ENCODE data around the gene ST7L. TPM values are rescaled to one million over a fixed set of nuclear protein-coding genes. Genes with fewer than 3 reads are reported as not detected.
A peak's percentile ranks its signal among the peaks of the same experiment; 100 is the strongest.

Gene ST7L
- total and polyA plus RNA-seq, 2 donors from 2014 or later, result 12.9 to 20.6 TPM

GRCh38 chr1:112504001-112504660 is 114.8 kb downstream of the ST7L start:
- Histone ChIP-seq H3K27ac (ENCODE audit: low read depth in 2 of 2, low read length in 2 of 2) (no peak overlapping the region), H3K27me3 (ENCODE audit: control insufficient read depth, insufficient read depth, low read length) (peaks cover 15% of the 10 kb centered on the region), H3K4me1 (ENCODE audit: control insufficient read depth in 2 of 3, insufficient read depth in 2 of 3, low read depth in 1 of 3, low read length in 3 of 3) (peaks cover 0 to 4% (median 0%) of the 10 kb centered on the region in 3 donors), H3K36me3 (ENCODE audit: control insufficient read depth in 2 of 3, insufficient read depth in 3 of 3, low read length in 3 of 3) (no peaks in the 10 kb centered on the region), H3K4me3 (ENCODE audit: low read length in 3 of 3) (no peak overlapping the region), H3K9me3 (ENCODE audit: control insufficient read depth in 2 of 3, insufficient read depth in 1 of 3, low read length in 3 of 3) (no peaks in the 10 kb centered on the region), H3K9ac (ENCODE audit: low read length in 3 of 3) (no peak overlapping the region)
- FAIRE-seq, result no peak
- TF ChIP-seq, protein P1, sequence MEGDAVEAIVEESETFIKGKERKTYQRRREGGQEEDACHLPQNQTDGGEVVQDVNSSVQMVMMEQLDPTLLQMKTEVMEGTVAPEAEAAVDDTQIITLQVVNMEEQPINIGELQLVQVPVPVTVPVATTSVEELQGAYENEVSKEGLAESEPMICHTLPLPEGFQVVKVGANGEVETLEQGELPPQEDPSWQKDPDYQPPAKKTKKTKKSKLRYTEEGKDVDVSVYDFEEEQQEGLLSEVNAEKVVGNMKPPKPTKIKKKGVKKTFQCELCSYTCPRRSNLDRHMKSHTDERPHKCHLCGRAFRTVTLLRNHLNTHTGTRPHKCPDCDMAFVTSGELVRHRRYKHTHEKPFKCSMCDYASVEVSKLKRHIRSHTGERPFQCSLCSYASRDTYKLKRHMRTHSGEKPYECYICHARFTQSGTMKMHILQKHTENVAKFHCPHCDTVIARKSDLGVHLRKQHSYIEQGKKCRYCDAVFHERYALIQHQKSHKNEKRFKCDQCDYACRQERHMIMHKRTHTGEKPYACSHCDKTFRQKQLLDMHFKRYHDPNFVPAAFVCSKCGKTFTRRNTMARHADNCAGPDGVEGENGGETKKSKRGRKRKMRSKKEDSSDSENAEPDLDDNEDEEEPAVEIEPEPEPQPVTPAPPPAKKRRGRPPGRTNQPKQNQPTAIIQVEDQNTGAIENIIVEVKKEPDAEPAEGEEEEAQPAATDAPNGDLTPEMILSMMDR (IDR thresholded peaks at IDR 0.05; ENCODE audit: borderline replicate concordance, extremely low read depth, insufficient read depth), result no peak
- intact Hi-C loops (cut with DNase I), result no loop called here
- DNase-seq, result no peak

GRCh38 chr1:112502826-112503225 is 116.1 kb downstream of the ST7L start:
- Histone ChIP-seq H3K9ac (ENCODE audit: low read length in 3 of 3) (no peak overlapping the region), H3K4me1 (ENCODE audit: control insufficient read depth in 2 of 3, insufficient read depth in 2 of 3, low read depth in 1 of 3, low read length in 3 of 3) (no peaks in the 10 kb centered on the region), H3K27ac (ENCODE audit: low read depth in 2 of 2, low read length in 2 of 2) (no peak overlapping the region), H3K9me3 (ENCODE audit: control insufficient read depth in 2 of 3, insufficient read depth in 1 of 3, low read length in 3 of 3) (no peaks in the 10 kb centered on the region), H3K36me3 (ENCODE audit: control insufficient read depth in 2 of 3, insufficient read depth in 3 of 3, low read length in 3 of 3) (no peaks in the 10 kb centered on the region), H3K27me3 (ENCODE audit: control insufficient read depth, insufficient read depth, low read length) (peaks cover 12% of the 10 kb centered on the region), H3K4me3 (ENCODE audit: low read length in 3 of 3) (no peak overlapping the region)
- TF ChIP-seq, protein P1 (IDR thresholded peaks at IDR 0.05; ENCODE audit: borderline replicate concordance, extremely low read depth, insufficient read depth), result no peak
- intact Hi-C loops (cut with DNase I), result no loop called here
- FAIRE-seq (no peak), DNase-seq (no peak)

GRCh38 chr1:112501810-112502641 is 116.9 kb downstream of the ST7L start:
- H3K27ac ChIP-seq (ENCODE audit: low read depth in 2 of 2, low read length in 2 of 2), result no peak overlapping the region
- FAIRE-seq, result no peak

More at GRCh38 chr1:112501810-112502641, 116.9 kb downstream of the ST7L start:
- Histone ChIP-seq H3K36me3 (ENCODE audit: control insufficient read depth in 2 of 3, insufficient read depth in 3 of 3, low read length in 3 of 3) (no peaks in the 10 kb centered on the region), H3K4me3 (ENCODE audit: low read length in 3 of 3) (peak overlapping the region; percentile 32 to 55 (median 36)), H3K4me1 (ENCODE audit: control insufficient read depth in 2 of 3, insufficient read depth in 2 of 3, low read depth in 1 of 3, low read length in 3 of 3) (no peaks in the 10 kb centered on the region), H3K9ac (ENCODE audit: low read length in 3 of 3) (peak overlapping the region in 1 of 3 donors; percentile 5), H3K9me3 (ENCODE audit: control insufficient read depth in 2 of 3, insufficient read depth in 1 of 3, low read length in 3 of 3) (no peaks in the 10 kb centered on the region), H3K27me3 (ENCODE audit: control insufficient read depth, insufficient read depth, low read length) (peaks cover 12% of the 10 kb centered on the region)
- intact Hi-C loops (cut with DNase I), result no loop called here
- TF ChIP-seq, protein P1 (IDR thresholded peaks at IDR 0.05; ENCODE audit: borderline replicate concordance, extremely low read depth, insufficient read depth), result peak; percentile 61
- DNase-seq, result peak; percentile 63 to 89 (median 69)

All from kidney (tissue), 14 donors.